PC-3 (cell line): ENCODE results near the gene SFRP5.

Experiments
- EZH2 ChIP-seq: fragments of 300-600 bp; sonication (generic); IDR thresholded peaks from one replicate; pipeline ENCODE4 v1.6.1; 2017; ENCODE audit warnings: antibody characterized with exemption, mild to moderate bottlenecking, low read length; ENCODE audit not compliant: unreplicated experiment
- EZH2phosphoT487 ChIP-seq: fragments of 300-600 bp; sonication (generic); IDR thresholded peaks from 2 replicates; pipeline ENCODE4 v1.6.1; 2018; ENCODE audit warnings: mild to moderate bottlenecking, antibody characterized with exemption, low read length, borderline replicate concordance

DNA sequence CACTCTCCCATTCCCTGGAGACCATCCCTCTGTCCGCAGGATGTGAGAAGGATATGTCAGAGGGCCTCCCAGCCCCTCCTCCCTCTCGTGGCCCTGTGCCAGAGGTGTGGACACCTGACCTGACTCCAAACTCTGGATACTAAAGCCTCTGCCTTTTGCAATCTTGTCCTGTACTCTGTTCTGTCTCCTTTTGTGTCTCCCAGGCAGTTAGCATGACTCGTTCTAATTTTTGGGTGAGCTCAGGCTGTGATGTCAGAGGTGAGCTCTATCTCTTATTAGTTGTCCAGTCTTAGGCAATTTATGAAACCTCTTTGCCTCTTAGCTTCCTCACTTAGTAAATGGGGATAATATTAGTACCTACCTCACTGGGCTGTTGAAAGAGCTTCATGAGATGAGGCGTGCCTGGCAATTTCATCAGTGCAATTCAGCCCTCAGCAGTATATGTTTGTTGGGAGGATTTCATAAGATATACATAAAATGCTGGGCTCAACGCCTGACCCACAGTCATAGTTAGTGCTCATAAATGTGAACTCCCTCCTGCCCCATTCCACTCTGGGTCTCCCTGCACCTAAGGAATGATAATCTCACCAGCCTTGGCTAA, 47.4 kb downstream of the SFRP5 start:
- no peak for TF ChIP-seq EZH2
- no peak for TF ChIP-seq EZH2phosphoT487
